ENCODE data around the gene TTLL5. TPM values are rescaled to one million over a fixed set of nuclear protein-coding genes. Genes with fewer than 3 reads are reported as not detected.

The TTLL5 gene, protein sequence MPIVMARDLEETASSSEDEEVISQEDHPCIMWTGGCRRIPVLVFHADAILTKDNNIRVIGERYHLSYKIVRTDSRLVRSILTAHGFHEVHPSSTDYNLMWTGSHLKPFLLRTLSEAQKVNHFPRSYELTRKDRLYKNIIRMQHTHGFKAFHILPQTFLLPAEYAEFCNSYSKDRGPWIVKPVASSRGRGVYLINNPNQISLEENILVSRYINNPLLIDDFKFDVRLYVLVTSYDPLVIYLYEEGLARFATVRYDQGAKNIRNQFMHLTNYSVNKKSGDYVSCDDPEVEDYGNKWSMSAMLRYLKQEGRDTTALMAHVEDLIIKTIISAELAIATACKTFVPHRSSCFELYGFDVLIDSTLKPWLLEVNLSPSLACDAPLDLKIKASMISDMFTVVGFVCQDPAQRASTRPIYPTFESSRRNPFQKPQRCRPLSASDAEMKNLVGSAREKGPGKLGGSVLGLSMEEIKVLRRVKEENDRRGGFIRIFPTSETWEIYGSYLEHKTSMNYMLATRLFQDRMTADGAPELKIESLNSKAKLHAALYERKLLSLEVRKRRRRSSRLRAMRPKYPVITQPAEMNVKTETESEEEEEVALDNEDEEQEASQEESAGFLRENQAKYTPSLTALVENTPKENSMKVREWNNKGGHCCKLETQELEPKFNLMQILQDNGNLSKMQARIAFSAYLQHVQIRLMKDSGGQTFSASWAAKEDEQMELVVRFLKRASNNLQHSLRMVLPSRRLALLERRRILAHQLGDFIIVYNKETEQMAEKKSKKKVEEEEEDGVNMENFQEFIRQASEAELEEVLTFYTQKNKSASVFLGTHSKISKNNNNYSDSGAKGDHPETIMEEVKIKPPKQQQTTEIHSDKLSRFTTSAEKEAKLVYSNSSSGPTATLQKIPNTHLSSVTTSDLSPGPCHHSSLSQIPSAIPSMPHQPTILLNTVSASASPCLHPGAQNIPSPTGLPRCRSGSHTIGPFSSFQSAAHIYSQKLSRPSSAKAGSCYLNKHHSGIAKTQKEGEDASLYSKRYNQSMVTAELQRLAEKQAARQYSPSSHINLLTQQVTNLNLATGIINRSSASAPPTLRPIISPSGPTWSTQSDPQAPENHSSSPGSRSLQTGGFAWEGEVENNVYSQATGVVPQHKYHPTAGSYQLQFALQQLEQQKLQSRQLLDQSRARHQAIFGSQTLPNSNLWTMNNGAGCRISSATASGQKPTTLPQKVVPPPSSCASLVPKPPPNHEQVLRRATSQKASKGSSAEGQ (N-terminal part only)
- total RNA-seq (2014; rRNA removed; shearing (Covaris generic)), result 15.3 and 16.3 TPM in 2 replicates

DNA sequence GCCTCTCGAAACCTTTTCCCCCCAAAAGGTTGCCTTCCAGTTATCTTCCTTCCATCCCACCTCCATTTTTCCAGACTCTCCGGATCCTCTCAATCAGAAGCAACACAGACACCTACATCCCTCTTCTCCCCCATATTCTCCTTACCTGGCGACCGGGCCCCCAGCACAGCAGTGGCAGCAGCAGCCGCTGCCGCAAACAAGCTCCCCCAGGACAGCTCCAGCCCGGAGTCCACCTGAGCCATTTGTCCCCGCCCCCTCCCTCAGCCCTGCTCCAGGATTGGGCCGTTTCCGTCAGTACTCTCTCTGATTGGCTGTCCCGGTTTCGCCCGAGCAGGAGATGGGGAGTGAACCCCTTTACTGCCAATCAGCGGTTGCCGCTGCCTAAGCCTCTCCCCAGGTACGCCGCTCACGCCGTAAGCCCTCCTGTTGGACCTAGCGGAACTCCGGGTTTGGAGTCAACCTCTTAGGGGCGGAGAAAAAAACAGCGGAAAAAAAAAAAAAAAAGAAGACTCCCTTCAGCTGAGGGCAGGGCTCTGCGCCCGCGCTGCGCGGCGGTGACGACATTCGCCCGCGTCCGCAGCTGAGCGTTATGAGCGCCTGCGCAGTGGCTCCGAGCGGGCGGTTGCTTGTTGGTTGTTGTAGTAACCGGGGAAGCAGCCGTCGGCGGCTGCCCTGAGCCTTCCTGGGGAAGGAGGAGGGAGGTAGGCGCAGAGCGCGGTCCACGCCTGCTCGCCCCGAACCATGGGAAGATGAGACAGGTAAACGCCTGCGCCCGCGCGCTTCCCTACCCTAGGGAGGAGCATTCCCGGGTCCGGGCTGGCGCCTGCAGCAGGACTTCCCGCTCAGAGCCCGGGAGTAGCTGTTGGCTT, at the start of gene TTLL5, which contains the start of gene ERG28:
TSS of gene TTLL5 (plus strand) at position 617 of the 869 bp plus-strand sequence. CDS start 1,904 bp downstream, outside the sequence.
TSS of gene ERG28 (minus strand) at position 247 of the 869 bp plus-strand sequence. CDS start 3,374 bp downstream, outside the sequence.
- Histone ChIP-seq H3K9me3 (replicated peaks) (no peaks in the 10 kb centered on the region), H3K36me3 (peaks cover 9% of the 10 kb centered on the region)

DNA sequence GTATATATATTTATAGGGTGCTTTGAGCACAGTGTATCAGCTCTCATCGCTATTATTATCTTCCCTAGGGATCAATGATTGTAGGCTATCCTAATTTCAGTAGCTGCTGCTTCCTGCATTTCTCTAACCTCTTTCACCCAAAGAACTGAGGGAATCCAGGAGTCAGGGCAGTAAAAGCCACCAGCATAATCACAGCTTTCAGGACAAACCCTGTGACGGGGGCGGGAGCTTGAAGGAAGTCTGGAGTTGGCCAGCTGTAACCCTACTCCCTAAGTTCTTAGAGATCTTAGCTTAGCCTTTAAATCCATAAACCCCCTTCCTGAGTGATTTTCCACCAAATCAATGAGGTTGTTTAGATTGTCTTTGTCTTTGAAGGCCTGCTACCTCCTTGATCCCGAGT, 48.9 kb upstream of the TTLL5 start:
- H3K36me3 ChIP-seq, result no peaks in the 10 kb centered on the region
- no peaks in the 10 kb centered on the region for H3K4me1 ChIP-seq (replicated peaks)
- H3K4me3 ChIP-seq, result no peak overlapping the region
- 0 out of 2 replicates have a peak, but pooled peaks cover 3% of the 10 kb centered on the region for H3K27me3 ChIP-seq (replicated peaks)
- no peak overlapping the region for H3K27ac ChIP-seq
- no peaks in the 10 kb centered on the region for H3K9me3 ChIP-seq (replicated peaks)
- no peak for DNase-seq (ENCODE audit: low read depth in 1 of 2, low spot score in 2 of 2)

More for the DNA sequence above, at the start of gene TTLL5, which contains the start of gene ERG28:
- DNase-seq (ENCODE audit: low read depth in 1 of 2, low spot score in 2 of 2), result peak; percentile 93 to 96
- peak within 1 kb of the TSS; percentile 77 for H3K27ac ChIP-seq
- H3K27me3 ChIP-seq (replicated peaks), result no peaks in the 10 kb centered on the region
- H3K4me3 ChIP-seq, result peak within 1 kb of the TSS; percentile 90
- 0 out of 2 replicates have a peak, but pooled peaks cover 5% of the 10 kb centered on the region for H3K4me1 ChIP-seq (replicated peaks)

DNA sequence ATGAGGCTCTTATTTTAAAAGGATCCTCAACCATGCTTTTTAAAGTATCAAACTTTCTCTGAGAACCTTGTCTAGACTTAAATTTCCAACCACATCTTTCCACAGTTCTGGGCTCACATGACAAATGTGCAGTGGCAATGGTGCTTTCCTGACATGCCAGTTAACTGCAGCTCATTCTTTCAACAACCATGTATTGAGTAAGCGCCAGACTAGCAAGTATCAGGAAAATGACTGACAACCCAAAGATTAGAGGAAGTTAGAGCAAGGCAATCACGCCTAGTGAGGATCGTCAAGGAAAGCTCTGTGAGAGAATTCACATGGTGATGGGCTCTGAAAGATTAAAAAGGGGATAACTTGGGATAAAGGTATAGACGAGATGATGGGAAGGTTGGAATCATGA, 46.9 kb upstream of the TTLL5 start:
- Histone ChIP-seq H3K36me3 (no peaks in the 10 kb centered on the region), H3K4me3 (no peak overlapping the region), H3K27me3 (replicated peaks) (0 out of 2 replicates have a peak, but pooled peaks cover 3% of the 10 kb centered on the region), H3K9me3 (replicated peaks) (no peaks in the 10 kb centered on the region), H3K4me1 (replicated peaks) (no peaks in the 10 kb centered on the region), H3K27ac (no peak overlapping the region)
- DNase-seq (ENCODE audit: low read depth in 1 of 2, low spot score in 2 of 2), result no peak

DNA sequence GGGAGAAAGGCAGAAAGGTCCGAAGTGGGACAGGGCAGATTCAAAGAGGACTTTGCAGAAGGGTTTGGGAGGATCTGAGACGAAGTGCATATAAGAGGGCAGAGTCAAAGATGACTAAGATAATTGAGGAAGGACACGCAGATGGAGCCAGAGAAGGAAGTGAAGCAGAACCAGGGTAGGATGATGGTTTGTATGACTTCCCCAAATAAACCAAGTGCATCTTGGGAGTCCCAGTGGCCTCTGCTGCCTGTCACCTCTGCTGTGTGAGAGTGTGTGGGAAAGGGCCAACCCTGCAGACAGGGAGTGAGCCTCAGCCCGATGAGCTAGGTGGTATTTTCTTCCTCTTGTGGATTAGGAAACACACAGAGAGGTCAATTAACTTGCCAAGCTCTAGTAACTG, 45.8 kb upstream of the TTLL5 start:
- H3K4me1 ChIP-seq (replicated peaks), result no peaks in the 10 kb centered on the region
- DNase-seq (ENCODE audit: low read depth in 1 of 2, low spot score in 2 of 2), result no peak
- H3K4me3 ChIP-seq, result no peak overlapping the region
- no peaks in the 10 kb centered on the region for H3K9me3 ChIP-seq (replicated peaks)
- H3K36me3 ChIP-seq, result no peaks in the 10 kb centered on the region
- H3K27ac ChIP-seq, result no peak overlapping the region
- no peaks in the 10 kb centered on the region for H3K27me3 ChIP-seq (replicated peaks)

DNA sequence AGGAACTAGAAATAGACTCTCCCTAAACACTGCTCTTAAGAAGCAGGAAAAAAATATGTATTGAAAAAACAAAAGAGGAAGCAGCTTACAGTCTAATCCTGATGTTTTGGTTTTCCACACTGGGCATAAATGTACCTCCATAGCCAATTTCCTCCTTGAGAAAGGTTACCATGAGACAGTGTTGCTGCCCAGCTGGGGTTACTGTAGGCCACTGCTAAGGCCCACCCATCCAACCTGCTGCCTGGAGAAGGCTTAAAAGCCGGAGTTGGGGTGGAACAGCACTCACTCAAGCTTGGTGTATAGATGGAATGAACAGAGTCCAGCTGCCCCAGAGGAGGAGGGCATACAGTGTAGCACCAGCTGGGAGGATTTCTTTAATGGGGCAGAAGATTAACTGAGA, 41.5 kb upstream of the TTLL5 start:
- Histone ChIP-seq H3K36me3 (no peaks in the 10 kb centered on the region), H3K27me3 (replicated peaks) (no peaks in the 10 kb centered on the region), H3K4me1 (replicated peaks) (no peaks in the 10 kb centered on the region), H3K4me3 (no peak overlapping the region), H3K27ac (no peak overlapping the region), H3K9me3 (replicated peaks) (no peaks in the 10 kb centered on the region)
- DNase-seq (ENCODE audit: low read depth in 1 of 2, low spot score in 2 of 2), result no peak

DNA sequence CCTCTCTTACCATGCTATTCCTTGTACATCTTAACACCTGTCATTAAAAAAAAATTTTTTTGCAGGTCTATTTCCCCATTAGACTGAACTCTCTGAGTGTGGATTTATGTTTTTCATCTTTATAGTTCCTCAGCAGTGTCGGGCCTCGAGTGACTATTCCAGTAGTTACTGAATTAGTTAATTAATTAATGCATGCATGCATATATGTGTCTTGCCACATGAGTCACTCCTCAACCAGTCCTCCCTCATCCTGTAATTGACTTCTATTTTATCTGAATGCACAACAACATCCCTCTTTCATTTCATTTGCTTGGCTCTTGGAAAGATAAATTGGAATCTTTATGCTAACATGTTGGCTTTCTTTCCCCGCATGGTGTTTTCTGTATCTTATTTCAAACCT, 36.0 kb upstream of the TTLL5 start:
- no peak overlapping the region for H3K4me3 ChIP-seq
- DNase-seq (ENCODE audit: low read depth in 1 of 2, low spot score in 2 of 2), result no peak
- no peaks in the 10 kb centered on the region for H3K4me1 ChIP-seq (replicated peaks)
- no peaks in the 10 kb centered on the region for H3K9me3 ChIP-seq (replicated peaks)
- no peak overlapping the region for H3K27ac ChIP-seq
- no peaks in the 10 kb centered on the region for H3K27me3 ChIP-seq (replicated peaks)
- H3K36me3 ChIP-seq, result no peaks in the 10 kb centered on the region

DNA sequence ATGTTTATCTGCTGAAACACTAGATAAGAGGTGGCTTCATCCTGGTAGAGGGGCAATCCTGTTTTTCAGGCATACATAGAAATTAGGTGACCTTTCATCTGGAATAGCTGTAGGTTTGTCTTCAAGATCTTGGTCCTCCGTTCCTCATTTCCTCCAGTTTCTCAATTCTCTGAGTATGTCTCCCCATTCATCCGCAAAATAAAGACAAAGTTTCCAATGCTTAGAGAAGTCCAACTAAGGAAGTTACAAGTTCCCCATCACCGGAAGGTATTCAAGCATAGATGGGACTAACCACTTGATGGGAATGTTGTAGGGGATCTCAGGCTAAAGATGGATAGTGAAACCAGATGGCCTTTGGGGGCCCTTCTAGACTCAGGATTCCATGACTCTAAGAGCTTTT, 34.6 kb upstream of the TTLL5 start:
- no peaks in the 10 kb centered on the region for H3K36me3 ChIP-seq
- H3K4me3 ChIP-seq, result no peak overlapping the region
- no peaks in the 10 kb centered on the region for H3K4me1 ChIP-seq (replicated peaks)
- H3K9me3 ChIP-seq (replicated peaks), result no peaks in the 10 kb centered on the region
- no peak for DNase-seq (ENCODE audit: low read depth in 1 of 2, low spot score in 2 of 2)
- no peak overlapping the region for H3K27ac ChIP-seq
- H3K27me3 ChIP-seq (replicated peaks), result no peaks in the 10 kb centered on the region

DNA sequence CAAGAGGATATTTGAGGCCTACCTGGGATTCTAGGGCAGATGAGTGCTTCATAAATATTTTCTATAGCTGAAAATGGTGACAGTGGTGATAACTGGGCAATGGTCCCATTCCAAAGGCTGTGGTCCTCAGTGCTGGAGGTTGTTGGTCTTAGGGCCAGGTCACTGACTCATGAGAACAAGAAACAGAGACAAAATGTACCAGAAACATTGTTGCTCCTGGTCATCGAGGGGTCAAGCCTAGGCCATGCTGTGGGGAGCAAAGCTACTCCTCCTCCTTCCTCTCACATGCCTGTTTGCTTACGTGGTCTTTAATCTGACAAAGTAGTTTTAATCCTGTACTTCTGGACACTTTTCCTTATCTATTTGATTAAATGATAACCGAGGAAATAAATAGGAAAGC, 34.2 kb upstream of the TTLL5 start:
- no peaks in the 10 kb centered on the region for H3K27me3 ChIP-seq (replicated peaks)
- H3K4me3 ChIP-seq, result no peak overlapping the region
- H3K27ac ChIP-seq, result no peak overlapping the region
- DNase-seq (ENCODE audit: low read depth in 1 of 2, low spot score in 2 of 2), result no peak
- H3K9me3 ChIP-seq (replicated peaks), result no peaks in the 10 kb centered on the region
- no peaks in the 10 kb centered on the region for H3K36me3 ChIP-seq
- no peaks in the 10 kb centered on the region for H3K4me1 ChIP-seq (replicated peaks)

DNA sequence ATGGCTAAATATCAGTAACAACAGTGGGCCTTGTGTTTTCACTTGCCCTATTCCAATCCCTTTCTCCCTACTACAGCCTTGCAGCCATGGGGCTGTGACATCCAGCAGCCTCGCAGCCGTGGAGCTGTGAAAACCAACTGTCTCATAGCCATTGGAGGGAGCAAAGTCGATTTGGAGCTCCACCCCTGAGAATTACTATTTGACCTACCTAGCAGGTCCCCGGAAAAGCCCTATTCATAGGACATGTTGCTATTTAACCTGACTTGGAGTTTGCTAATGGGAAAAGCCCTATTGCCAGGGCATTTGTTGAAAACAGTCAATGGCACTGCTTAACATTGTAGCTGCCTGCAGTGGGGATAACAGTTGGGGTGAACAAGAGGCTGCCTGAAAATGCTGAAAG, 33.6 kb upstream of the TTLL5 start:
- Histone ChIP-seq H3K9me3 (replicated peaks) (no peaks in the 10 kb centered on the region), H3K27me3 (replicated peaks) (no peaks in the 10 kb centered on the region), H3K4me1 (replicated peaks) (no peaks in the 10 kb centered on the region), H3K27ac (no peak overlapping the region), H3K4me3 (no peak overlapping the region), H3K36me3 (no peaks in the 10 kb centered on the region)
- no peak for DNase-seq (ENCODE audit: low read depth in 1 of 2, low spot score in 2 of 2)

DNA sequence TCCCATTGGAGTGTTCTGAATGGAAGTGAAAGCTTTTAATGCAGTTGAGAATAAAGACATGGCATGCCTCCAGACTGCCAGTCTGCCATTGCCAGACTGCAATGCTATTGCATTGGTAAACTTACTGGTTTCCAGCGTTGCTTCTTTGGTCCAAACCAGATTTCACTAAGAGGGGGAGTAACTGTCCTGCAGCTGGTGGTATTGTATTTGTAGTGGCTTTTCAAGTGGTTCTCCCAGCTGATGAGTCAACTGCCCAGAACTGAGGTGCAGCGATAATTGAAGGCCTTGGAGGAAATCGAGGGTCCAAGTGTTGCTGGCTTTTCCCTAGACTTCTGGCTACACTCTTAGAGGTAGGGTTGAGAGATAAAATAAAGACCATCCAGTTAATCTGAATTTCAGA, 32.2 kb upstream of the TTLL5 start:
- no peaks in the 10 kb centered on the region for H3K36me3 ChIP-seq

DNA sequence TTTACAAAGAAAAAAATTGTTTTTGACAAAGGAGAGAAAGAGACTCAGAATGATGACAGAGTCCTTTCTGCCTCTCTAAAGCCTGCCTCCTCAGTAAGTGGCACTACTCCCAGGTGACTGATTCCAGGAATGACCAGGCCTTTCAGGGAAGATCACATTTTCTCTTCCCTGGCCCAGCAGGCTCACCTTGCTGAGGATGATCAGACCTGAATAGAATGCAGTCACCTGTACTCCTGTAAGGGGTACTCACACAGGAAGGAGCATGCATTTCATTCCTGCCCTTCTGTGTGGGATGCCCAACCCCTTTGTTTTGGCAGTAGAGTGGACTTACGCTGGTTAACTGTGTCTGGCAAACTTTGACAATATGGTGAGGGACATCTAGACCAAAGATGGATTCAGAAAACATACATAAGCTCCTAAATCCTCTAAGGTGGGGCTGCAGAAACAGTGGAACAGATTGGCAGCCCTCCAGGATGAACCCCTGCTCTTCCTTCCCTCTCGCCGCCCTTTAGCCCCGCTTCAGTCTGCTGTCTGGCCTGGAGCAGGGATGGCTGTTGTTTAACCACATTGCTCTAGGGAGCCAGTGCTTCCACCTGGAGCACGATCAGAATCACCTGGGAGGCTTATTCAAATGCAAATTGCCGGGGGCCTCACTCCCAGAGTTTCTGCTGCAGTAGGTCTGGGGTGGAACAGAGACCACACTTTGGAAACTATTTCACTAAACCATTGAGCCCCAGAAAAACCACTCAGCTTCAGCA, 30.2 kb upstream of the TTLL5 start:
- DNase-seq (ENCODE audit: low read depth in 1 of 2, low spot score in 2 of 2), result no peak
- Histone ChIP-seq H3K9me3 (replicated peaks) (no peaks in the 10 kb centered on the region), H3K27me3 (replicated peaks) (no peaks in the 10 kb centered on the region), H3K36me3 (no peaks in the 10 kb centered on the region), H3K27ac (no peak overlapping the region), H3K4me1 (replicated peaks) (no peaks in the 10 kb centered on the region), H3K4me3 (no peak overlapping the region)

More for the DNA sequence above, 32.2 kb upstream of the TTLL5 start:
- H3K4me1 ChIP-seq (replicated peaks), result no peaks in the 10 kb centered on the region
- no peak for DNase-seq (ENCODE audit: low read depth in 1 of 2, low spot score in 2 of 2)
- no peaks in the 10 kb centered on the region for H3K27me3 ChIP-seq (replicated peaks)
- no peak overlapping the region for H3K4me3 ChIP-seq
- no peaks in the 10 kb centered on the region for H3K9me3 ChIP-seq (replicated peaks)
- no peak overlapping the region for H3K27ac ChIP-seq

DNA sequence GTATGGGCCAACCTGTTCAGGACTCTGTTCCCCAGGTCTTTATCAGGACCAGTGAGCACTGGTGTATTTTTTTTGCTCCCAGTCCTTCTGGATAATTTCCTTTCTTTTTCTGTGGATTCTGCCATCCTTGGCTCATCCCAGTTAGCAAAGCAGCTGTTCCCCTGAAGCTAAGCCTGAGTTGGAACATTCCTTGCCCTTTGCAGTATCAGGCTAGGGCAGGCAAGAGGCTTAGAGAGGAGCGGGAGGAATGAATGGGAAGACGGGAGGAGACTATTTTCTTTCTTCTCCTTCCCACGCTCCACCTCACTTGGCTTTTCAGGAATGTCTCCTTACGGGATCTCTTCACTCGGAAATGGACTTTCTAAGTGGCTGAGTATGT, 29.6 kb upstream of the TTLL5 start:
- Histone ChIP-seq H3K27ac (no peak overlapping the region), H3K36me3 (no peaks in the 10 kb centered on the region), H3K4me3 (no peak overlapping the region), H3K9me3 (replicated peaks) (no peaks in the 10 kb centered on the region), H3K27me3 (replicated peaks) (no peaks in the 10 kb centered on the region), H3K4me1 (replicated peaks) (no peaks in the 10 kb centered on the region)
- DNase-seq (ENCODE audit: low read depth in 1 of 2, low spot score in 2 of 2), result no peak

Data from SJSA1 (cell line).